T-helper 1 cell treated with Interleukin-12 subunit alpha and Interleukin-12 subunit beta and Interleukin-4 antibody, amounts not matched to agents 30 μg/mL and 1 μg/mL, for 36 hours (primary cell): Measurements from ENCODE around the gene OR11L1.

Experiments used
- H3K27ac Mint-ChIP-seq: one replicate; pipeline ENCODE4 v1.8.0; 2021; ENCODE audit warnings: mild to moderate bottlenecking, mixed read lengths
- H3K27me3 Mint-ChIP-seq: one replicate; pipeline ENCODE4 v1.8.0; 2021; ENCODE audit warnings: low read depth, mixed read lengths
- H3K36me3 Mint-ChIP-seq: one replicate; pipeline ENCODE4 v1.8.0; 2021; ENCODE audit warnings: low read depth, mixed read lengths
- H3K4me1 Mint-ChIP-seq: one replicate; pipeline ENCODE4 v1.8.0; 2021; ENCODE audit warnings: low read depth, mixed read lengths
- H3K4me3 Mint-ChIP-seq: one replicate; pipeline ENCODE4 v1.8.0; 2021; ENCODE audit warnings: mild to moderate bottlenecking, moderate library complexity, mixed read lengths
- H3K9me3 Mint-ChIP-seq: one replicate; pipeline ENCODE4 v1.8.0; 2021; ENCODE audit warnings: mixed read lengths

The OR11L1 gene, protein sequence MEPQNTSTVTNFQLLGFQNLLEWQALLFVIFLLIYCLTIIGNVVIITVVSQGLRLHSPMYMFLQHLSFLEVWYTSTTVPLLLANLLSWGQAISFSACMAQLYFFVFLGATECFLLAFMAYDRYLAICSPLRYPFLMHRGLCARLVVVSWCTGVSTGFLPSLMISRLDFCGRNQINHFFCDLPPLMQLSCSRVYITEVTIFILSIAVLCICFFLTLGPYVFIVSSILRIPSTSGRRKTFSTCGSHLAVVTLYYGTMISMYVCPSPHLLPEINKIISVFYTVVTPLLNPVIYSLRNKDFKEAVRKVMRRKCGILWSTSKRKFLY

DNA sequence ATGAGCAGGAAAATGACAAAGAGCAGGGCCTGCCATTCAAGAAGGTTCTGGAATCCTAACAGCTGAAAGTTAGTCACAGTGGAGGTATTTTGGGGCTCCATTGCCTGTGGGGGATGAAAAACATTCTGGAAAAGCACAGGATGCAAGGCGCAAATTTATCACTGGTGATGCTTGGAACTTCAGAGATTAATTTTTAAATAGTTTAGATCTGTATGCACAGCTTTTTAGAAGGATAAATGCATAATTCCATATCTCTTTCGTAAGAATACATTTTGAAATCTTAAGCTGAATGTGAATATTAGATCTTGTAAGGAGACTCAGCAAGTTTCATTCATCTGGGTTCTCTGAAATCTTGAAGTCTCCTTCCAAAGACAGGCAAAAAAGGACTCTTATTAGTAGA, at the start of gene OR11L1:
TSS of gene OR11L1 (minus strand) at position 101 of the 400 bp plus-strand sequence. CDS start at position 101, 0 bp downstream.
- no peaks in the 10 kb centered on the region for H3K36me3 Mint-ChIP-seq
- H3K27ac Mint-ChIP-seq, result no peak within 1 kb of the TSS
- H3K4me1 Mint-ChIP-seq, result no peaks in the 10 kb centered on the region
- H3K27me3 Mint-ChIP-seq, result no peaks in the 10 kb centered on the region
- H3K4me3 Mint-ChIP-seq, result no peak within 1 kb of the TSS
- H3K9me3 Mint-ChIP-seq, result no peaks in the 10 kb centered on the region

DNA sequence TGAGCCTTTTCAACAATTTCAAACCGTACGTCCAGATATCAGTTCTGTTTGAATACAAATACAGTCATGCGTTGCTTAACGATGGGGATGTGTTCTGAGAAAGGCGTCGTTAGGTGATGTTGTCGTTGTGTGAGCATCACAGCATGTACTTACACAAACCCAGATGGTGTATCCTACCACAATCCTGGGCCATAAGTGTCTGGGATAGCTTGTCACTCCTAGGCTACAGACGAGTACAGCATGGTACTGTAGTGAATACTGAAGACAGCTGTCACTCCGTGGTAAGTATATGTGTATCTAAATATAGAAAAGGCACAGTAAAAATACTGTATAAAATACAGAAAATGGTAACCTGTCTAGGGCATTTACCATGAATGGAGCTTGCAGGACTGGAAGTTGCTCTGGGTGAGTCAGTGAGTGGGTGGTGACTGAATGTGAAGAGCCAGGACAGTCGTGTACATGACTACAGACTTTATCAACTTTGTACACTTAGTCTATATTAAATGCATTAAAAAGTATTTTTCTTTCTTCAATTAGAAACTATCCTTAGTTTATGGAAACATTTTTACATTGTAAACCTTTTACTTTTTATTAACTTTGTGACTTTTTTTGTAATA, 43.2 kb upstream of the OR11L1 start:
- Mint-ChIP-seq H3K27me3 (no peaks in the 10 kb centered on the region), H3K4me3 (no peak overlapping the region), H3K9me3 (no peaks in the 10 kb centered on the region), H3K27ac (no peak overlapping the region), H3K36me3 (no peaks in the 10 kb centered on the region), H3K4me1 (no peaks in the 10 kb centered on the region)

DNA sequence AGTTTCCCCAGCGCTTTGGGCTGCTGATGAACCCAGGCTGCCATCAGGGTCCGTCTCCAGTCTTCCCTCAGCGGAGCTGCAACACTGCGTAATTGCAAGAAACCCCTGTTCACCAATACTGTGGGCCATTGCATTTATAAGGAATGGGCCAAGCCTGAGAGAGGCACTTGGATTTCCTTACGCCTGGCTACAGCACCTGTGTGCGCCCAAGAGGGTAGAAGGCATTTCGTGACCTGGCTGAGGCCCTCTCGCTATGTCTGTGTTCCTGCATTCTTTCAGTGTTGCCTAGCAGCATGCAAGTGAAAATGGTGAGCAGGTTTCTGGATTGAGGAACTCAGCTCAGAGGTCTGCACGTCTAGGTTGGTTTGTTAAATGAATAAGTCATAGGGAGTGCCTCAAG, 41.6 kb upstream of the OR11L1 start:
- Mint-ChIP-seq H3K36me3 (no peaks in the 10 kb centered on the region), H3K27ac (no peak overlapping the region), H3K4me1 (no peaks in the 10 kb centered on the region), H3K27me3 (no peaks in the 10 kb centered on the region), H3K9me3 (no peaks in the 10 kb centered on the region), H3K4me3 (no peak overlapping the region)

DNA sequence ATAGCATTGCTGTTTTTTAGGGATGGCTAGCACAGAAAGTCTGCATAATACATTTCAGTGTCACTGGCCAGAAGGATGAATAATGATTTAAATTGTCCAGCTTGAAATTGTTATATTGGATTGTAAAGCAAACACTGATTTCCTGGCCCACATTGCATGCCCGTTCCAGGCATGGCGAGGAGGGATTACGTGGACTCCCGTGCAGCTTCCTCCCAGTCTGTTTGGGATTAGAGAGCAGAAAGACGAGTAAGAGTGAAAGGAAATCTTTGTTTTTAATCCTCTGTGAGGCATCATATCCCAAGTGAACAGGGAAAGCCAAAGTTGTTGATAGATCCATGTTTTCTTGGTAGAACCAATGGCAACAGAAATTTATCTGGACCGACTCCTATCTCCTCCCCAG, 23.7 kb upstream of the OR11L1 start:
- H3K4me3 Mint-ChIP-seq, result no peak overlapping the region
- no peak overlapping the region for H3K27ac Mint-ChIP-seq
- peaks cover 8% of the 10 kb centered on the region for H3K27me3 Mint-ChIP-seq
- H3K36me3 Mint-ChIP-seq, result no peaks in the 10 kb centered on the region
- H3K9me3 Mint-ChIP-seq, result peaks cover 4% of the 10 kb centered on the region
- H3K4me1 Mint-ChIP-seq, result no peaks in the 10 kb centered on the region

DNA sequence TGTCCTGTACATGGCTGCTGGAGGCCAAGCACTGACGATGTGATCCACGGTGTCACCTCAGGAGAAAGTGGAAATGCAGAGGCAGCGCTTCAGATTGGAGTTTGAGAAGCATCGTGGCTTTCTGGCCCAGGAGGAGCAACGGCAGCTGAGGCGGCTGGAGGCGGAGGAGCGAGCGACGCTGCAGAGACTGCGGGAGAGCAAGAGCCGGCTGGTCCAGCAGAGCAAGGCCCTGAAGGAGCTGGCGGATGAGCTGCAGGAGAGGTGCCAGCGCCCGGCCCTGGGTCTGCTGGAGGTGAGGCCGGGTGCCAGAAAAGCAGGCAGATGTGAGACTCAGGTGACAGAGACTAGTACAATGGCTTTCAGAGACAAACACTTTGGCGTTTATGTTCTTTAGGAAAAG, 22.9 kb upstream of the OR11L1 start:
- Mint-ChIP-seq H3K9me3 (peaks cover 2% of the 10 kb centered on the region), H3K4me3 (no peak overlapping the region), H3K4me1 (no peaks in the 10 kb centered on the region), H3K27ac (no peak overlapping the region), H3K36me3 (no peaks in the 10 kb centered on the region), H3K27me3 (peaks cover 11% of the 10 kb centered on the region)

DNA sequence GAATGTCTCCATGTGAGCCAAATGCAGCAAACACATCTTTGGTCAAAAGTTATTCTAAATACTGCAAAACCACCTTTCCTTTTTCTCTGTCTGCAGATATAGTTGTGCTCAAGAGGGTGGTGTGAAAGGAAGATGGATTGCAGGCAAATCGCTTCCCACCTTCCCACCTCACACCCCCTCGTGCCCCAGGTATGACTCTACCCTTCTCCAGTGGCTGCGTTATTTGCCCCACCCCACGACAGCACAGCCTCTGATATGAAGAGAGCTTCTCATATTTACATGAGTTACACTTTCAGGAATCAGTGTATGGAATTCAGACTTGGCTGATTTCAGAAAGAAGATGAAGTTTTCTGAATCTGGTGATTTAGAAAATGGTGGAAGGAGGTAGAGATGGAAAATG, 21.1 kb upstream of the OR11L1 start:
- Mint-ChIP-seq H3K27me3 (peaks cover 26% of the 10 kb centered on the region), H3K4me1 (peaks cover 5% of the 10 kb centered on the region), H3K4me3 (no peak overlapping the region), H3K9me3 (no peaks in the 10 kb centered on the region), H3K27ac (no peak overlapping the region), H3K36me3 (no peaks in the 10 kb centered on the region)

DNA sequence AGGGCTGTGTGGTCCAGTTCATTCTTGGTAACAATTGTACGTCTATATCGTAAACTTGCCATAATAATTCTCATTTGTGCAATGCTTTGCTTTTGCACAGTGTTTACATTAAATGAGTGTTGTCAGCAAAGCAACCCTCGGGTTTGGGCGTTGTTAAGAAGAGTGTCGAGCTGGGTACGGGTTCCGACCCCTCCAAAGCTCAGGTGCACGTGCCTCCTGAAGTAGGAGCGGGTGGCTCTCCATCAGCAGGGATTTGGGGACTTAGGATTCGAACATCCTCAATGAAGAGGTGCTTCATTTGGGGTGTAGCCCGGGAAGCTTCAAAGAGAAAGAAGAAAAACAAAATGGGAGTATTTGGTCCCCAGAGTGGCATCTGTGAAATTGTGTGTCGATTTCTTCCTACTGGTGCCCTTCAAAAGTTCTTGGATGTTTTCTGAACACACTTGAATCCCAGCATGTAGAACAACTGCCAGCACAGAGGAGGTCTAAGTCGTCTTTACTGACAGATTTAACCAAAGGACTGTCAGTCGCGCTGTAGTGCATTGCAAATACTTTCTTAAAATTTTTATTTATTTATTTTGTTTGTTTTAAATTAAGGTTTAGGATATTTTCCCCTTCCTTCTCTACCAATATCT, 16.4 kb upstream of the OR11L1 start:
- no peak overlapping the region for H3K27ac Mint-ChIP-seq
- peaks cover 53% of the 10 kb centered on the region for H3K27me3 Mint-ChIP-seq
- H3K9me3 Mint-ChIP-seq, result no peaks in the 10 kb centered on the region
- H3K36me3 Mint-ChIP-seq, result no peaks in the 10 kb centered on the region
- peaks cover 9% of the 10 kb centered on the region for H3K4me1 Mint-ChIP-seq
- peak overlapping the region; percentile 83 for H3K4me3 Mint-ChIP-seq

DNA sequence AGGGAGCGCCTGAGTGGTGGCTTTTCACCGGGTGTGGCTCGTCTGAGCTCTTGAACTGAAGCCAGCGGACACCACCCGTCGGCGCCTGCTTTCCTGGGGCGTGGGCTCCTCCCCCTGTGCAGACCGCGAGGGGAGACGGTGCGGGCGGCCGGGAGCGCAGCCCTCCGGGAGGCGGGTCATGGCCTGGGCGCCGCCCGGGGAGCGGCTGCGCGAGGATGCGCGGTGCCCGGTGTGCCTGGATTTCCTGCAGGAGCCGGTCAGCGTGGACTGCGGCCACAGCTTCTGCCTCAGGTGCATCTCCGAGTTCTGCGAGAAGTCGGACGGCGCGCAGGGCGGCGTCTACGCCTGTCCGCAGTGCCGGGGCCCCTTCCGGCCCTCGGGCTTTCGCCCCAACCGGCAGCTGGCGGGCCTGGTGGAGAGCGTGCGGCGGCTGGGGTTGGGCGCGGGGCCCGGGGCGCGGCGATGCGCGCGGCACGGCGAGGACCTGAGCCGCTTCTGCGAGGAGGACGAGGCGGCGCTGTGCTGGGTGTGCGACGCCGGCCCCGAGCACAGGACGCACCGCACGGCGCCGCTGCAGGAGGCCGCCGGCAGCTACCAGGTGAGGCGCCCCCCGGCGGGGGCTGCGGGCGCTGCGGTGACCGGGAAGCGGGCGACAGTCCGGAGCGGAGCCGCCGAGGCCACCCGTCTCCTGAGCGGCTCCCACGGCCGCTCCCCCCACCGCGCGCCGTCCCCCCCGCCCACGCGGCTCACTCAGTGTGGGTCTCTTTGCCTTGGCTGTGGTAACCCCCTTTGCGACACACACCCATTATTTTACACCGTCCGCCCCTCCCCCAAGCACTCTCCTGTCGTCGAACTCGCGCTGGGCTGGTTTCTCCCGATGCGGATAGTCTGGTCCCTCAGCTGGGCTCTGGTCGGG, 15.6 kb upstream of the OR11L1 start, which contains the start of gene TRIM58:
TSS of gene TRIM58 (plus strand) at position 119 of the 916 bp plus-strand sequence. CDS start at position 179, 60 bp downstream.
- H3K4me1 Mint-ChIP-seq, result peaks cover 9% of the 10 kb centered on the region
- peaks cover 53% of the 10 kb centered on the region for H3K27me3 Mint-ChIP-seq
- peak within 1 kb of the TSS; percentile 83 for H3K4me3 Mint-ChIP-seq
- H3K27ac Mint-ChIP-seq, result peak within 1 kb of the TSS; percentile 66
- no peaks in the 10 kb centered on the region for H3K36me3 Mint-ChIP-seq
- H3K9me3 Mint-ChIP-seq, result no peaks in the 10 kb centered on the region

DNA sequence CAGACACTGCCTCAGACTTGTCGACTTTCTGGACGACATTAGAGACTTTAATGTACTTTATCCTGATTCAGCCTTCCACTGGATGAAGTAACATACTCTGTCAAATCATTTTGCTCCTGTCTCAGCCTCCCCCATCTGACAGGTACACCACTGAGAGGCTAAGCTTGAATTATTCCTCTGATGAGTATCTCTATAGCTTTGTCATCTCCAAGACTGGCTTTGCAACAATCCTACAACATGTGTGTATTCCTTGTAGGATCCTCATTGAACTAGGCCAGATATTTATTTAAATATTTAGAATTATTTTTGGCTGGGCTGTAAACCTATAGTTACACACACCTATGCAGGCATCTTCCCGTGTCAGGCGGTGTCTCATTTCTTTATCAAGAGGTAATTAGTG, 14.2 kb upstream of the OR11L1 start:
- H3K36me3 Mint-ChIP-seq, result no peaks in the 10 kb centered on the region
- H3K9me3 Mint-ChIP-seq, result no peaks in the 10 kb centered on the region
- H3K27ac Mint-ChIP-seq, result no peak overlapping the region
- H3K4me1 Mint-ChIP-seq, result peaks cover 9% of the 10 kb centered on the region
- no peak overlapping the region for H3K4me3 Mint-ChIP-seq
- H3K27me3 Mint-ChIP-seq, result peaks cover 50% of the 10 kb centered on the region

DNA sequence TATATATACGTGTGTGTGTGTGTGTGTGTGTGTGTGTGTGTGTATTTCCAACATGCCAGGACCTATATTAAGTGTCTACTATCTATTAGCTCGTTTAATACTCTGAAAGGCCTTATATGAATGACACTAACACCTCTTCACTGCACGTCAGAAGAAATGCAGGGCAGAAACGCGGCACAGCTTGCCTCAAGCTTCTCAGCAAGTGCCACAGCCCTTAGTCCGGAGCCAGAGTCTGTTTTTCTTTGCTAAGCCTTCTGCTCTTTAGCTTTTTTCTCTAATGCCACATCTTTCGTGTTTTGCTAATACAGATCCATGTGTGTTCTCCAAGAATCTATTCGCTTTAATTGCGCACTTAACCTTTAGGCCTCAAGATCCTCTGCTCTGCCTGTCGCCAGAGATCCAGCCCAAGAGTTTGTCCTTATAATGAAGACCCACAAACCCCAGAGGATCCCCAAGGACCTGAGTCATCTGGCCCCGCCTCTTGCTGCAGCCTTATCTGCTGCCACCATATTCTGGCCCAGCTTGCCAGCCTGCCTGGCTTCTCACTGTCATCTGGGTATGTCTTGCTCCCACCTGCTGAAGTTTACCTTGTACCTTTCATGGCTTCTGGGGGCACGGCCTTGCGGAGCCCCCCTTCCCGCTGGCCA, 13.3 kb upstream of the OR11L1 start:
- H3K27me3 Mint-ChIP-seq, result peaks cover 44% of the 10 kb centered on the region
- no peak overlapping the region for H3K27ac Mint-ChIP-seq
- no peaks in the 10 kb centered on the region for H3K36me3 Mint-ChIP-seq
- no peak overlapping the region for H3K4me3 Mint-ChIP-seq
- H3K9me3 Mint-ChIP-seq, result no peaks in the 10 kb centered on the region
- peaks cover 9% of the 10 kb centered on the region for H3K4me1 Mint-ChIP-seq

DNA sequence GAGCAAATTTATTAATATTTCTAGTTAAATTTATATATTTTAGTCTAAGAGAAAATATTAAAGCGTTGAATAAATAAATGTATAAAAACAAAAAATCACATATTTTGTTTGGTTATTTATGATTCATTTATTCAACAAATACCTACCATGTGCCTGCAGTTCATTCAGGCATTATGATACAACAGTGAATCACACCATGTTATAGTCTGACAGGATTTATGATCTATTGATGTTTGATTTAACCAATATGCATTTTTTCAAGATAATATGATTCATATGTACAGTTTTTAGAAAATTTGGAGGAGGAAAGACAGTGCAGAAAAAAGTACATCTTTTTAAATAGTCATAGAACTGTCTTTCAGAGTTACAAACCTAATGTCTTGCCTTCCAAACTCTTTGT, 7.9 kb upstream of the OR11L1 start:
- Mint-ChIP-seq H3K4me1 (no peaks in the 10 kb centered on the region), H3K4me3 (no peak overlapping the region), H3K27ac (no peak overlapping the region), H3K9me3 (no peaks in the 10 kb centered on the region), H3K27me3 (peaks cover 5% of the 10 kb centered on the region), H3K36me3 (no peaks in the 10 kb centered on the region)

DNA sequence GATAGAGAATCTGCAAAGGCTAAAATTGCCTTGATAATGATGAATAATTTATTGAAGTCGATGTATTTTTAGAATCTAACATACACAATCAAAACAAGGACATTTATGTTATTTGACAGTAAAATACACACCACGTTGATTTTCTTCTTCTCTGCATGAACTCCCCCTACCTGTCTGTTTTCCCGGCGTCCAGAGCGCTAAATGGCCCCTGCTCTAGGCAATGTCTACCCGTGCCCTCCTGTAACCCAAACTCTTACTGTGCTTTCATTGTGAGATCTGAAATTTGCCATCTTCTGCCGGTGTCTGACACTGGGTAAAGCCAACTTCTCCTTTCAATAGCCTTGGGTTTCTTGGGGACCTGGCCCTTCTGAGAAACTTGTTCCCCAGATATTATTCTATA, 6.7 kb upstream of the OR11L1 start:
- Mint-ChIP-seq H3K9me3 (no peaks in the 10 kb centered on the region), H3K27ac (no peak overlapping the region), H3K4me1 (no peaks in the 10 kb centered on the region), H3K27me3 (no peaks in the 10 kb centered on the region), H3K4me3 (no peak overlapping the region), H3K36me3 (no peaks in the 10 kb centered on the region)

DNA sequence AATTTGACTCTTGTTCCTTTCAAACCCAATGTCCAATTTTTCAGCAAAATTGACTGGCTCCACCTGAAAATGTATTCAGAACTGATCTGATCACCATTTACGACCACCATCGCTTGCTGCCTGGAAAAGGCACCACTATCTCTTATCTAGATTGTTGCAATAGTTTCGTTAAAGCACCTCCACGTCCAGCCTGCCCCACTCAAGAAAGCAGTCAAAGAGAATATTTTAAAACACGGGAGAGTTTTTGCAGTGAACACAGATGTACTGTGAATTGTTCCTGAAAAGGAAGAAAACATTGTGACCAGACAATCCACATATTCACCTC, 4.0 kb upstream of the OR11L1 start:
- Mint-ChIP-seq H3K4me3 (no peak overlapping the region), H3K9me3 (no peaks in the 10 kb centered on the region), H3K27me3 (no peaks in the 10 kb centered on the region), H3K27ac (no peak overlapping the region), H3K4me1 (no peaks in the 10 kb centered on the region), H3K36me3 (no peaks in the 10 kb centered on the region)
